ENCODE results near the gene CFAP221.

Gene CFAP221

DNA sequence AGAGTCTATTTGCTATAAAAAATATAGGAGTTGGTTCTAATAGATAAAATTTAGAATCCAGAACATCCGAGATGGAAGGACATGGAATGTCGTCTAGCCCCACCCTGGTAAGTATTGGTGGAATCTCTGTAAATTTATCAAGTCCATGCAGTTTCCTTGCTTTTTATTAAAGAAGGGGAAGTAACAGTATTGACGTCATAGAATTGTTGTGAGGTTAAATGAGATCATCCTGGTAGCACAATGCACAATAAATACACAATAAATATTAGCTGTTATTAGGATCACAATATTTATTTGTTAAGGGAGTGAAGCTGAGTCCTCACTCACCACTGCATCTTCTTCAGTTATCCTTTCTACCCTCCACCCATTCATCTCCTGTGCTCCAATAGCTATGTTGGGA, 118.0 kb downstream of the CFAP221 start:
- DNase-seq (ENCODE audit: low read depth): no peak
- no peak overlapping the region for H3K4me3 ChIP-seq (ENCODE audit: low read depth, low read length)
- TF ChIP-seq, protein P1, sequence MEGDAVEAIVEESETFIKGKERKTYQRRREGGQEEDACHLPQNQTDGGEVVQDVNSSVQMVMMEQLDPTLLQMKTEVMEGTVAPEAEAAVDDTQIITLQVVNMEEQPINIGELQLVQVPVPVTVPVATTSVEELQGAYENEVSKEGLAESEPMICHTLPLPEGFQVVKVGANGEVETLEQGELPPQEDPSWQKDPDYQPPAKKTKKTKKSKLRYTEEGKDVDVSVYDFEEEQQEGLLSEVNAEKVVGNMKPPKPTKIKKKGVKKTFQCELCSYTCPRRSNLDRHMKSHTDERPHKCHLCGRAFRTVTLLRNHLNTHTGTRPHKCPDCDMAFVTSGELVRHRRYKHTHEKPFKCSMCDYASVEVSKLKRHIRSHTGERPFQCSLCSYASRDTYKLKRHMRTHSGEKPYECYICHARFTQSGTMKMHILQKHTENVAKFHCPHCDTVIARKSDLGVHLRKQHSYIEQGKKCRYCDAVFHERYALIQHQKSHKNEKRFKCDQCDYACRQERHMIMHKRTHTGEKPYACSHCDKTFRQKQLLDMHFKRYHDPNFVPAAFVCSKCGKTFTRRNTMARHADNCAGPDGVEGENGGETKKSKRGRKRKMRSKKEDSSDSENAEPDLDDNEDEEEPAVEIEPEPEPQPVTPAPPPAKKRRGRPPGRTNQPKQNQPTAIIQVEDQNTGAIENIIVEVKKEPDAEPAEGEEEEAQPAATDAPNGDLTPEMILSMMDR (conservative IDR thresholded peaks at IDR 0.05; ENCODE audit: low read depth, low read length): no peak

DNA sequence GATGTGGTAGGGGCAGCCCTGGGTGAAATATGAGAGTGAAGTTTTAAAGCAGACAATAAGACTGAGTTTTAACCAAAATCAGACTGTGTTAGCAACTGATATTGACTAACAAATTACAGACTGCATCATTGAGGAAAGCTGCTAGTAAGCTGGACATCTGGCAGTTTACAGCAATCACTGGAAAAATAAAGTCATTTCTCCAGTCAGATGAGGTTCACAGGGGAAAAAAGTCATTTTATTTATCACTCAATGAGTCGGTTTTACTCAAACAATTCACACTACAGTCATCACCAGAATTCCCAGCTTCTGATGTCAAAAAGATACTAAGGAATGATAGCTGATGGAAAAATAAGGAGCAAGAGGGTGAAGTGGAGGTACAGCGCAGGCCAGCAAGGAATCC, 124.3 kb downstream of the CFAP221 start:
- TF ChIP-seq, protein P1 (conservative IDR thresholded peaks at IDR 0.05; ENCODE audit: low read depth, low read length): no peak
- DNase-seq (ENCODE audit: low read depth): no peak
- H3K4me3 ChIP-seq (ENCODE audit: low read depth, low read length): no peak overlapping the region

DNA sequence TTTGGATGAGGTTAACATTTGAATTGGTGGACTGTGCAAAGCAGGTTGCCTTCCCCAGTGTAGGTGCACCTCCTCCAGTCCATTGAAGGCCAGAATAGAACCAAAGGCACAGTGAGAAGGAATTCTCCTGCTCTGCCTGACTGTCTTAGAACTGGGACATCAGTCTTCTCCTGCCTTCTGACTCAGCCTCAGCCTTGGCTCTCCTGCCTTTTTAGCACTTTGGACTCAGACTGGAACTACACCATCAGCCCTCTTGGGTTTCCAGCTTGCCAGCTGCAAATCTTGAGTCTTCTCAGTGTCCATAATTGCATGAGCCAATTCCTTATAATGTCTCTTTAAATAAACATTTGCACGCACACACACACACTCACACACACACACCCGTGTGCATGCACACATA, 126.8 kb downstream of the CFAP221 start:
- no peak for DNase-seq (ENCODE audit: low read depth)
- TF ChIP-seq, protein P1 (conservative IDR thresholded peaks at IDR 0.05; ENCODE audit: low read depth, low read length): no peak
- H3K4me3 ChIP-seq (ENCODE audit: low read depth, low read length): no peak overlapping the region

DNA sequence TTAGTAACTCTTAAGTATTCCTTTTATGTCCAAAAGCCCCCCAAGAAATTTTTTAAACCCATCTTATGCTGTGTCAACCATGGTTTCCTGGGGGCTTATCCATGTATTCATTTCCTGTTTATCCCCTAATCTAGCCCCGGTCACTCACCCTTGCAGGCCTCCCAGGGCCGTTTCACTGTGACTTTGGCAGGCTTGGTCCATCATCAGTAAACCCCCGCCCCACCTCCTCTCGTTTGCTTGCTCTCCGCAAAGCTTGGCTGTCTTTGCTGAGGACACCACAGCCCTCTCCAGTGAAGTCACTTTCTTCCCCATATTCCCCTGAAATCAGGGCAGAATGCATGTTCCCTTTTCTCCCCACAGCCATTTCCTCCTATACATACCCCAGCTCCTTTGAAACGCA, 127.5 kb downstream of the CFAP221 start:
- DNase-seq (ENCODE audit: low read depth): no peak
- TF ChIP-seq, protein P1 (conservative IDR thresholded peaks at IDR 0.05; ENCODE audit: low read depth, low read length): no peak
- H3K4me3 ChIP-seq (ENCODE audit: low read depth, low read length): no peak overlapping the region

DNA sequence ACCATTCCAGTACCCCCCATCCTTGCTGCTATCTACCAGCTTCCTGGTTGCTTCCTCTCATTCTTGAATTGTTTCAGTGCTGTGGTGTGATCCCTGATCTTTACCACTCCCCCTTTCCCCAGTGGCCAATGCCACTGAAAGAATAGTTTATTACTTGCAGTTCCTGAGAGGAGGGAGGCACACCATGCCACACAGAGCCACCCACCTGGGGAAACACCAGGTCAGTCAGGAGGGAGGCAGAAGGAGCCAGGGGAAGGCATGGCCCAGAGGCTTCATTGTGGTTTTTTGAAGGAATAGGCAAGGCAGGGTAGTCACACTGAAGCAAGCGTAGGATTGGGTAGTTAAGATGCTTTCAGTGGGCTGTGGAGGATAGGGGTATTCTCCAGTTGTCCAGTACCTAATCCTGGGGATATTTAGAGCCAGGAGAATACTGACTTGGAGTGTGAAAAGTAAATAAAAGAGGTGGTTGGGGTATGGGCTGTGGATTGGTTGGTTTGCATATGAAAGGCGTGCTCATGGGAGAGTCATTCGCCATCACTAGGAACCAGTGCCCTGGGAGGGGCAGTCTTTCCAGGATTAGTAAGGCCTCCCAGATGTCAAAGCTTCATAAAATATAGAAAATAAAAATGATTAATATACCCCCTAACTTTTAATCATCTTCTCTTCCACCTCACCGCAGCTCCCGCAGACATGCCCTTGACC, 128.1 kb downstream of the CFAP221 start:
- TF ChIP-seq, protein P1 (conservative IDR thresholded peaks at IDR 0.05; ENCODE audit: low read depth, low read length): no peak
- H3K4me3 ChIP-seq (ENCODE audit: low read depth, low read length): no peak overlapping the region
- DNase-seq (ENCODE audit: low read depth): no peak

DNA sequence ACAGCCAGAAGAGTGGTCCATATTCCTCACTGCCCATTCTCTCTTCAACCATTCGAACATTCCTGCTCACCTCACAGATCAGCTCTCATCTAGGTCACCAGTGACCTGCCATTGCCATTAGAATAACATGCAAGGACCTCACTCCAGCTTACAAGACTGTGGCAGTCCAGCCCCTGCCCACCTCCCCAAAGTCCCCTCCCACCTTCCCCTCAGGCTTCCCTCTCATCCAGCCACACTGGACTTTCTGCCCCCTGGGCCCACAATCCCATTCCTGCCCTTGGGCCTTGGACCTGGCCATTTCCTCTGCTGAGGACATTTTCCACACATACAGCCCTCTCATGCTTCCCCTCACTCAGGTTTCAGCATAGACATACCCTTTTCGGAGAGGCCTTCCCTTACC, 129.5 kb downstream of the CFAP221 start:
- DNase-seq (ENCODE audit: low read depth): no peak
- H3K4me3 ChIP-seq (ENCODE audit: low read depth, low read length): no peak overlapping the region
- TF ChIP-seq, protein P1 (conservative IDR thresholded peaks at IDR 0.05; ENCODE audit: low read depth, low read length): no peak
